Calu3 (cell line): ENCODE data around the gene WWOX. TPM values are rescaled to one million over a fixed set of nuclear protein-coding genes. Genes with fewer than 3 reads are reported as not detected.

ENCODE experiments used
- BruUV-seq: library from RNA; stranded (reverse); fragments of 400-500 nt; replicated peaks from 2 replicates; lab custom pipeline; 2021; lab: Mats Ljungman, UMichigan
- CTCF ChIA-PET: fragments of 300-600 bp; sonication (Branson Sonifier 250); formaldehyde crosslinking; loops from one replicate; lab custom pipeline; 2022; ENCODE audit warnings: antibody characterized with exemption; lab: Charles Lee
- DNase-seq: peaks from one replicate; pipeline ENCODE4 v3.0.0; 2022
- H3K27ac Mint-ChIP-seq: one replicate; pipeline ENCODE4 v1.8.0; 2022; ENCODE audit warnings: mixed read lengths; ENCODE audit not compliant: unreplicated experiment
- H3K27me3 Mint-ChIP-seq: one replicate; pipeline ENCODE4 v1.8.0; 2022; ENCODE audit warnings: mixed read lengths; ENCODE audit not compliant: unreplicated experiment
- H3K36me3 Mint-ChIP-seq: one replicate; pipeline ENCODE4 v1.8.0; 2022; ENCODE audit warnings: mild to moderate bottlenecking, moderate library complexity, mixed read lengths; ENCODE audit not compliant: insufficient read depth, unreplicated experiment
- H3K4me1 Mint-ChIP-seq: one replicate; pipeline ENCODE4 v1.8.0; 2022; ENCODE audit warnings: mild to moderate bottlenecking, low read depth, mixed read lengths; ENCODE audit not compliant: unreplicated experiment
- H3K4me3 Mint-ChIP-seq: one replicate; pipeline ENCODE4 v1.8.0; 2022; ENCODE audit warnings: mild to moderate bottlenecking, low read depth, moderate library complexity, mixed read lengths; ENCODE audit not compliant: unreplicated experiment
- H3K9me3 Mint-ChIP-seq: one replicate; pipeline ENCODE4 v1.8.0; 2022; ENCODE audit warnings: low read depth, mixed read lengths; ENCODE audit not compliant: unreplicated experiment
- CTCF ChIP-seq: fragments of 200-600 bp; IDR thresholded peaks from one replicate; pipeline ENCODE4 v1.8.0; 2022; ENCODE audit warnings: antibody characterized with exemption; ENCODE audit not compliant: unreplicated experiment
- intact Hi-C: fragments of 100-400 bp; cut with micrococcal nuclease; formaldehyde crosslinking; loops from one replicate; pipeline ENCODE4 v1.10.0; 2022; ENCODE audit not compliant: unreplicated experiment
- total RNA-seq: library from RNA; stranded (reverse); gene quantifications from 2 replicates; pipeline ENCODE4 v1.2.3, GENCODE V29; 2022

The WWOX gene
- total RNA-seq, 1 experiment from 2014 or later, result 33.5 TPM

- no peak for TF ChIP-seq CTCF
- CTCF ChIA-PET, result interaction anchor here (0.6 kb wide), 1 partner anchor 130 kb away, joined by 4 read pairs; no protein-coding TSS in a partner anchor
- H3K27me3 Mint-ChIP-seq, result no peaks in the 10 kb centered on the region
- no peak overlapping the region for H3K27ac Mint-ChIP-seq
- DNase-seq, result no peak
- H3K4me1 Mint-ChIP-seq, result peaks cover 9% of the 10 kb centered on the region
- H3K36me3 Mint-ChIP-seq, result no peaks in the 10 kb centered on the region
- H3K9me3 Mint-ChIP-seq, result peaks cover 4% of the 10 kb centered on the region
- intact Hi-C loops, result no loop called here
- BruUV-seq, result no TSS peak
- no peak overlapping the region for H3K4me3 Mint-ChIP-seq
These were observed 394.7 kb downstream of the WWOX start for GRCh38 chr16:78494105-78494504.

GRCh38 chr16:78494674-78495073 lies 395.2 kb downstream of the WWOX start:
- Mint-ChIP-seq H3K36me3 (no peaks in the 10 kb centered on the region), H3K4me1 (peaks cover 10% of the 10 kb centered on the region), H3K27me3 (no peaks in the 10 kb centered on the region), H3K27ac (no peak overlapping the region), H3K9me3 (peaks cover 4% of the 10 kb centered on the region), H3K4me3 (no peak overlapping the region)
- DNase-seq, result no peak
- BruUV-seq, result no TSS peak
- intact Hi-C loops, result no loop called here
- CTCF ChIA-PET, result no interaction called here
- no peak for TF ChIP-seq CTCF

- Mint-ChIP-seq H3K4me1 (peaks cover 10% of the 10 kb centered on the region), H3K9me3 (peaks cover 6% of the 10 kb centered on the region), H3K27me3 (no peaks in the 10 kb centered on the region), H3K27ac (no peak overlapping the region), H3K4me3 (no peak overlapping the region), H3K36me3 (no peaks in the 10 kb centered on the region)
- no peak for DNase-seq
- intact Hi-C loops, result no loop called here
- BruUV-seq, result no TSS peak
- CTCF ChIA-PET, result no interaction called here
- no peak for TF ChIP-seq CTCF
These were observed 396.7 kb downstream of the WWOX start for GRCh38 chr16:78496189-78496588.

GRCh38 chr16:78499399-78499798 lies 399.9 kb downstream of the WWOX start:
- peaks cover 2% of the 10 kb centered on the region for H3K9me3 Mint-ChIP-seq
- no TSS peak for BruUV-seq
- DNase-seq, result no peak
- H3K4me1 Mint-ChIP-seq, result peaks cover 10% of the 10 kb centered on the region
- H3K36me3 Mint-ChIP-seq, result no peaks in the 10 kb centered on the region
- no peak overlapping the region for H3K4me3 Mint-ChIP-seq
- no peaks in the 10 kb centered on the region for H3K27me3 Mint-ChIP-seq
- no peak for TF ChIP-seq CTCF
- CTCF ChIA-PET, result interaction anchor here (0.8 kb wide), 1 partner anchor 258 kb away, joined by 3 read pairs; no protein-coding TSS in a partner anchor
- intact Hi-C loops, result no loop called here
- no peak overlapping the region for H3K27ac Mint-ChIP-seq
